GM12878 (cell line): ENCODE measurements around the gene TNFSF15. TPM values are rescaled to one million over a fixed set of nuclear protein-coding genes. Genes with fewer than 3 reads are reported as not detected.

Experiments used
- ATAC-seq: fragments of 200-7000 bp; cut with Tn5 transposase; 3 replicates; pipeline ENCODE4 v1.9.1; 2020; ENCODE audit warnings: mild to moderate bottlenecking, moderate library complexity
- BruUV-seq: library from RNA; stranded (reverse); fragments of 400-500 nt; replicated peaks from 2 replicates; lab custom pipeline; 2021; lab: Mats Ljungman, UMichigan
- CTCF ChIA-PET: fragments of 300-600 bp; sonication (Branson Sonifier 250); formaldehyde crosslinking; extraction: SDS; loops from one replicate; lab custom pipeline; 2021; ENCODE audit warnings: inconsistent platforms; lab: Yijun Ruan, JAX
- POLR2A ChIA-PET: fragments of 350-600 bp; formaldehyde crosslinking; extraction: SDS; loops from one replicate; lab custom pipeline; 2021; ENCODE audit warnings: inconsistent platforms; lab: Charles Lee
- RAD21 ChIA-PET: fragments of 300-600 bp; sonication (Branson Sonifier 250); formaldehyde crosslinking; loops from one replicate; lab custom pipeline; 2023; ENCODE audit warnings: antibody characterized with exemption; ENCODE audit not compliant: unreplicated experiment; lab: Charles Lee
- SMC1A ChIA-PET: fragments of 300-600 bp; sonication (Branson Sonifier 250); formaldehyde crosslinking; loops from one replicate; lab custom pipeline; 2023; ENCODE audit not compliant: unreplicated experiment, uncharacterized antibody; lab: Charles Lee
- DNase-seq: peaks from one replicate; pipeline ENCODE4 v3.0.0-alpha.2; 2011; ENCODE audit warnings: low read depth, low spot score
- FAIRE-seq: peaks from 3 replicates; lab custom pipeline; 2011; peaks lifted over from hg19 to GRCh38; lab: Jason Lieb, UNC
- H2AFZ ChIP-seq: 2 replicates; pipeline ENCODE4 v1.6.0; 2011; ENCODE audit warnings: low read depth, low read length, control low read depth; ENCODE audit not compliant: control insufficient read depth
- H3K27ac ChIP-seq: 2 replicates; pipeline ENCODE4 v1.5.1; 2011; ENCODE audit warnings: control low read depth; ENCODE audit not compliant: control insufficient read depth, insufficient read depth
- H3K27me3 ChIP-seq, 2 experiments: replicated peaks in 1 of 2; 2 replicates each; pipeline versions ENCODE4 v1.6.0 to v1.6.1; 2011; ENCODE audit warnings: low read length in 1 of 2; ENCODE audit not compliant: control insufficient read depth in 2 of 2, insufficient read depth in 2 of 2
- H3K36me3 ChIP-seq, 2 experiments: 2 replicates each; pipeline ENCODE4 v1.5.1; 2011; ENCODE audit warnings: low read length in 1 of 2; ENCODE audit not compliant: control insufficient read depth in 2 of 2, insufficient read depth in 2 of 2
- H3K4me1 ChIP-seq: 2 replicates; pipeline ENCODE4 v1.6.1; 2011; ENCODE audit warnings: mild to moderate bottlenecking, low read length, moderate library complexity, mixed read lengths; ENCODE audit not compliant: control insufficient read depth, insufficient read depth
- H3K4me2 ChIP-seq: 2 replicates; pipeline ENCODE4 v1.6.0; 2011; ENCODE audit warnings: control low read depth; ENCODE audit not compliant: control insufficient read depth, insufficient read depth
- H3K4me3 ChIP-seq: fragments of 200-600 bp; sonication (generic); 2 replicates; pipeline ENCODE4 v1.5.1; 2016
- H3K79me2 ChIP-seq: 2 replicates; pipeline ENCODE4 v1.6.0; 2011; ENCODE audit warnings: low read length; ENCODE audit not compliant: control insufficient read depth, insufficient read depth
- H3K9ac ChIP-seq: 2 replicates; pipeline ENCODE4 v1.8.0; 2011; ENCODE audit warnings: low read length, control low read depth, mixed read lengths; ENCODE audit not compliant: control insufficient read depth, insufficient read depth
- H3K9me3 ChIP-seq: replicated peaks from 3 replicates; pipeline ENCODE4 v1.5.1; 2011; ENCODE audit warnings: mild to moderate bottlenecking, low read length; ENCODE audit not compliant: control insufficient read depth, insufficient read depth
- H4K20me1 ChIP-seq: 2 replicates; pipeline ENCODE4 v1.6.0; 2011; ENCODE audit not compliant: control insufficient read depth, insufficient read depth
- CBX5 ChIP-seq: sonication (generic); IDR thresholded peaks from 2 replicates; pipeline ENCODE4 v1.6.1; 2016; ENCODE audit warnings: low read depth, moderate library complexity, mild to moderate bottlenecking, inconsistent platforms
- IKZF2 ChIP-seq, 2 experiments: fragments of 450-650 bp; IDR thresholded peaks; 2 replicates each; pipeline ENCODE4 v1.6.1; 2017; ENCODE audit warnings: mild to moderate bottlenecking in 2 of 2, moderate library complexity in 2 of 2
- KLF5 ChIP-seq: fragments of 450-650 bp; IDR thresholded peaks from 2 replicates; pipeline ENCODE4 v1.6.1; 2014; ENCODE audit warnings: mild to moderate bottlenecking; ENCODE audit not compliant: partially characterized antibody
- MEF2A ChIP-seq: IDR thresholded peaks from 2 replicates; pipeline ENCODE4 v1.6.1; 2011; ENCODE audit warnings: low read depth, mild to moderate bottlenecking, low read length, moderate library complexity; ENCODE audit not compliant: insufficient read depth
- RBBP5 ChIP-seq: fragments of 200-600 bp; sonication (generic); conservative IDR thresholded peaks from 2 replicates; pipeline ENCODE4 v1.6.1; 2016
- SPI1 ChIP-seq: IDR thresholded peaks from 2 replicates; pipeline ENCODE4 v1.6.1; 2011; ENCODE audit warnings: low read depth, mild to moderate bottlenecking, low read length, moderate library complexity, borderline replicate concordance; ENCODE audit not compliant: insufficient read depth
- ZBED1 ChIP-seq: IDR thresholded peaks from 2 replicates; pipeline ENCODE4 v1.6.1; 2016; ENCODE audit warnings: borderline replicate concordance
- in situ Hi-C: fragments of 300-500 bp; cut with MboI; formaldehyde crosslinking; loops from 9 replicates; pipeline ENCODE4 v1.14.3; 2018; ENCODE audit warnings: mixed read lengths
- intact Hi-C: fragments of 100-400 bp; cut with micrococcal nuclease; formaldehyde crosslinking; loops from one replicate; pipeline ENCODE4 v1.14.2; 2022; ENCODE audit not compliant: unreplicated experiment
- polyA plus RNA-seq, 11 experiments: library from polyadenylated mRNA; depleted of rRNA in 4 of 11; unstranded in 6 of 11; stranded (reverse) in 5 of 11; fragments of >200 nt; fragmentation: Nextera tagmentation in 4 of 11; fragmentation: Illumina TruSeq in 1 of 11; extraction: Ambion mirVana in 4 of 11; extraction: Trizol in 1 of 11; gene quantifications; 1 replicate in 1 of 11; 2 replicates in 10 of 11; pipeline versions ENCODE4 v1.2.1 to v1.2.3, GENCODE V29; 2011 to 2016; ENCODE audit warnings: inconsistent platforms in 2 of 11, missing spikeins in 2 of 11, low read depth in 1 of 11
- total RNA-seq, 4 experiments: library from RNA; depleted of rRNA in 3 of 4; stranded (reverse); fragments of >200 nt in 3 of 4; fragmentation: Illumina TruSeq in 1 of 4; extraction: Trizol in 1 of 4; gene quantifications; 2 replicates each; pipeline versions ENCODE4 v1.2.1 to v1.2.3, GENCODE V29; 2013 to 2021
- TF ChIP-seq, protein P1 (sequence below): fragments of 150-350 bp; IDR thresholded peaks from 2 replicates; pipeline ENCODE4 v1.6.1; 2014; ENCODE audit warnings: mild to moderate bottlenecking, low read depth, low read length
- TF ChIP-seq, protein P2 (sequence below): IDR thresholded peaks from 2 replicates; pipeline ENCODE4 v1.6.1; 2011; ENCODE audit warnings: low read depth, low read length, improper control_type of control experiment, borderline replicate concordance
- TF ChIP-seq, protein P3 (sequence below): IDR thresholded peaks from 2 replicates; pipeline ENCODE4 v1.6.1; 2012; ENCODE audit warnings: improper control_type of control experiment, low read depth, low read length; ENCODE audit not compliant: insufficient replicate concordance
- TF ChIP-seq, protein P4 (sequence below): fragments of 450-650 bp; formaldehyde crosslinking; IDR thresholded peaks from 2 replicates; pipeline ENCODE4 v1.4.0; 2020; ENCODE audit warnings: mild to moderate bottlenecking, moderate library complexity

The TNFSF15 gene
- total and polyA plus RNA-seq, 10 of the 15 experiments (the other 5 are each of a cell fraction or from before 2014, with no cell fraction given) = 0.03 TPM; not detected in 9

DNA sequence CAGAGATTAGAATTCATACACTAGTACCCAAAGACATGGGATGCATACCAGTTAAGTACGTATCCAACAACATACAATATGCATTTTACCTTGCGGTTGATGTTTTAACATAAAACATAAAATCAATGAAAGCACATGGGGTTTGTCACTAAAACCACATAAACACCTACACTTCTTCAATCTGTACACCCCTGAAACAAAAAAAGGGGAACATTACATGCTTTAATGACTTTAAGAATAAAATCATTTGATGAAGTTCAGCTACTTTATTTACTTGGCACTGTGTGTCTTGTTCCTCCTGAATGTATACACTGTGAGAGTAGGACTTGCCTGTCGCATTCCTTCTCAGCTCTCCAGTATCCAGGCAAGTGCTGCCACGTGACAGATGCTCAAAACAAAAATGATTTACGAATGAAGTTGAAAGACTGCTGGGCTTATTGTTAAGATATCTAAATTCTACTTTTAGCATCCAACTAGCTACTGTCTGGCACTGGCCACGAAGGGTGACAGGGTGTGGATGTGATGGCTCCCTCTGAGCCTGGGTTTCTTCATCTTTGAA lies 21.0 kb downstream of the TNFSF15 start (continued):
- TF ChIP-seq, protein P1, sequence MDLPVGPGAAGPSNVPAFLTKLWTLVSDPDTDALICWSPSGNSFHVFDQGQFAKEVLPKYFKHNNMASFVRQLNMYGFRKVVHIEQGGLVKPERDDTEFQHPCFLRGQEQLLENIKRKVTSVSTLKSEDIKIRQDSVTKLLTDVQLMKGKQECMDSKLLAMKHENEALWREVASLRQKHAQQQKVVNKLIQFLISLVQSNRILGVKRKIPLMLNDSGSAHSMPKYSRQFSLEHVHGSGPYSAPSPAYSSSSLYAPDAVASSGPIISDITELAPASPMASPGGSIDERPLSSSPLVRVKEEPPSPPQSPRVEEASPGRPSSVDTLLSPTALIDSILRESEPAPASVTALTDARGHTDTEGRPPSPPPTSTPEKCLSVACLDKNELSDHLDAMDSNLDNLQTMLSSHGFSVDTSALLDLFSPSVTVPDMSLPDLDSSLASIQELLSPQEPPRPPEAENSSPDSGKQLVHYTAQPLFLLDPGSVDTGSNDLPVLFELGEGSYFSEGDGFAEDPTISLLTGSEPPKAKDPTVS = no peak
- TF ChIP-seq SPI1 (no peak), MEF2A (no peak), IKZF2 (IDR thresholded peaks at IDR 0.05) (no peak), CBX5 (no peak)
- TF ChIP-seq, protein P2, sequence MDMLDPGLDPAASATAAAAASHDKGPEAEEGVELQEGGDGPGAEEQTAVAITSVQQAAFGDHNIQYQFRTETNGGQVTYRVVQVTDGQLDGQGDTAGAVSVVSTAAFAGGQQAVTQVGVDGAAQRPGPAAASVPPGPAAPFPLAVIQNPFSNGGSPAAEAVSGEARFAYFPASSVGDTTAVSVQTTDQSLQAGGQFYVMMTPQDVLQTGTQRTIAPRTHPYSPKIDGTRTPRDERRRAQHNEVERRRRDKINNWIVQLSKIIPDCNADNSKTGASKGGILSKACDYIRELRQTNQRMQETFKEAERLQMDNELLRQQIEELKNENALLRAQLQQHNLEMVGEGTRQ = no peak
- TF ChIP-seq, all 136 proteins: peak for 0

DNA sequence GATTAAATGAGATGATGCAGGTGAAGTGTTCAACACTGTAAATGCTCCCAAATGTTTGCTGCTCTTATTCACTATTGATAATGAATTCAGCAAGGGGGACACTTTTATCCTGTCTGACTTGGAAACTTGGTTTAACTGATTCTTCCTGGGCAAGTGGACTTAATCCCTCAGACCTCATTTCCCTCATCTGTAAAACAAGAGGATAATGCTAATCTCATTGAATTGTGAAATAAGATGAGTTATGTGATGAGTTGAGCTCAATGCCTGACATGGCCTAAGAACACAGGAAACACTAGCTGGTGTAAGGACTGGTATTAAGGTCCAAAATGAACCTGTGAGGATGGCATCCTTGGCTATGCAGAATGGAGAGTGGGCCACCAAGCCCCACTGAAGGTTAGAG lies 23.3 kb downstream of the TNFSF15 start:
- SMC1A ChIA-PET = interaction anchor here (0.7 to 1.0 kb wide), 2 partner anchors 8 to 37 kb away, joined by 3 read pairs; no protein-coding TSS in a partner anchor
- no peak for TF ChIP-seq KLF5
- TF ChIP-seq ZBED1 = no peak
- TF ChIP-seq, protein P3, sequence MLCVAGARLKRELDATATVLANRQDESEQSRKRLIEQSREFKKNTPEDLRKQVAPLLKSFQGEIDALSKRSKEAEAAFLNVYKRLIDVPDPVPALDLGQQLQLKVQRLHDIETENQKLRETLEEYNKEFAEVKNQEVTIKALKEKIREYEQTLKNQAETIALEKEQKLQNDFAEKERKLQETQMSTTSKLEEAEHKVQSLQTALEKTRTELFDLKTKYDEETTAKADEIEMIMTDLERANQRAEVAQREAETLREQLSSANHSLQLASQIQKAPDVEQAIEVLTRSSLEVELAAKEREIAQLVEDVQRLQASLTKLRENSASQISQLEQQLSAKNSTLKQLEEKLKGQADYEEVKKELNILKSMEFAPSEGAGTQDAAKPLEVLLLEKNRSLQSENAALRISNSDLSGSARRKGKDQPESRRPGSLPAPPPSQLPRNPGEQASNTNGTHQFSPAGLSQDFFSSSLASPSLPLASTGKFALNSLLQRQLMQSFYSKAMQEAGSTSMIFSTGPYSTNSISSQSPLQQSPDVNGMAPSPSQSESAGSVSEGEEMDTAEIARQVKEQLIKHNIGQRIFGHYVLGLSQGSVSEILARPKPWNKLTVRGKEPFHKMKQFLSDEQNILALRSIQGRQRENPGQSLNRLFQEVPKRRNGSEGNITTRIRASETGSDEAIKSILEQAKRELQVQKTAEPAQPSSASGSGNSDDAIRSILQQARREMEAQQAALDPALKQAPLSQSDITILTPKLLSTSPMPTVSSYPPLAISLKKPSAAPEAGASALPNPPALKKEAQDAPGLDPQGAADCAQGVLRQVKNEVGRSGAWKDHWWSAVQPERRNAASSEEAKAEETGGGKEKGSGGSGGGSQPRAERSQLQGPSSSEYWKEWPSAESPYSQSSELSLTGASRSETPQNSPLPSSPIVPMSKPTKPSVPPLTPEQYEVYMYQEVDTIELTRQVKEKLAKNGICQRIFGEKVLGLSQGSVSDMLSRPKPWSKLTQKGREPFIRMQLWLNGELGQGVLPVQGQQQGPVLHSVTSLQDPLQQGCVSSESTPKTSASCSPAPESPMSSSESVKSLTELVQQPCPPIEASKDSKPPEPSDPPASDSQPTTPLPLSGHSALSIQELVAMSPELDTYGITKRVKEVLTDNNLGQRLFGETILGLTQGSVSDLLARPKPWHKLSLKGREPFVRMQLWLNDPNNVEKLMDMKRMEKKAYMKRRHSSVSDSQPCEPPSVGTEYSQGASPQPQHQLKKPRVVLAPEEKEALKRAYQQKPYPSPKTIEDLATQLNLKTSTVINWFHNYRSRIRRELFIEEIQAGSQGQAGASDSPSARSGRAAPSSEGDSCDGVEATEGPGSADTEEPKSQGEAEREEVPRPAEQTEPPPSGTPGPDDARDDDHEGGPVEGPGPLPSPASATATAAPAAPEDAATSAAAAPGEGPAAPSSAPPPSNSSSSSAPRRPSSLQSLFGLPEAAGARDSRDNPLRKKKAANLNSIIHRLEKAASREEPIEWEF = no peak
- TF ChIP-seq RBBP5 = no peak
- TF ChIP-seq, protein P4, sequence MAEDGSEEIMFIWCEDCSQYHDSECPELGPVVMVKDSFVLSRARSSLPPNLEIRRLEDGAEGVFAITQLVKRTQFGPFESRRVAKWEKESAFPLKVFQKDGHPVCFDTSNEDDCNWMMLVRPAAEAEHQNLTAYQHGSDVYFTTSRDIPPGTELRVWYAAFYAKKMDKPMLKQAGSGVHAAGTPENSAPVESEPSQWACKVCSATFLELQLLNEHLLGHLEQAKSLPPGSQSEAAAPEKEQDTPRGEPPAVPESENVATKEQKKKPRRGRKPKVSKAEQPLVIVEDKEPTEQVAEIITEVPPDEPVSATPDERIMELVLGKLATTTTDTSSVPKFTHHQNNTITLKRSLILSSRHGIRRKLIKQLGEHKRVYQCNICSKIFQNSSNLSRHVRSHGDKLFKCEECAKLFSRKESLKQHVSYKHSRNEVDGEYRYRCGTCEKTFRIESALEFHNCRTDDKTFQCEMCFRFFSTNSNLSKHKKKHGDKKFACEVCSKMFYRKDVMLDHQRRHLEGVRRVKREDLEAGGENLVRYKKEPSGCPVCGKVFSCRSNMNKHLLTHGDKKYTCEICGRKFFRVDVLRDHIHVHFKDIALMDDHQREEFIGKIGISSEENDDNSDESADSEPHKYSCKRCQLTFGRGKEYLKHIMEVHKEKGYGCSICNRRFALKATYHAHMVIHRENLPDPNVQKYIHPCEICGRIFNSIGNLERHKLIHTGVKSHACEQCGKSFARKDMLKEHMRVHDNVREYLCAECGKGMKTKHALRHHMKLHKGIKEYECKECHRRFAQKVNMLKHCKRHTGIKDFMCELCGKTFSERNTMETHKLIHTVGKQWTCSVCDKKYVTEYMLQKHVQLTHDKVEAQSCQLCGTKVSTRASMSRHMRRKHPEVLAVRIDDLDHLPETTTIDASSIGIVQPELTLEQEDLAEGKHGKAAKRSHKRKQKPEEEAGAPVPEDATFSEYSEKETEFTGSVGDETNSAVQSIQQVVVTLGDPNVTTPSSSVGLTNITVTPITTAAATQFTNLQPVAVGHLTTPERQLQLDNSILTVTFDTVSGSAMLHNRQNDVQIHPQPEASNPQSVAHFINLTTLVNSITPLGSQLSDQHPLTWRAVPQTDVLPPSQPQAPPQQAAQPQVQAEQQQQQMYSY (CRISPR knock-in tag) = no peak

More for the DNA sequence above, 23.3 kb downstream of the TNFSF15 start:
- in situ Hi-C loops = no loop called here
- intact Hi-C loops = no loop called here
- no peak overlapping the region for H3K4me3 ChIP-seq
- H3K27ac ChIP-seq = no peak overlapping the region
- H3K27me3 ChIP-seq = peaks cover 0 to 2% of the 10 kb centered on the region in 2 experiments; a peak in 2 of 4 replicates
- no peaks in the 10 kb centered on the region for H3K79me2 ChIP-seq
- BruUV-seq = no TSS peak
- CTCF ChIA-PET = no interaction called here
- no peaks in the 10 kb centered on the region for H3K36me3 ChIP-seq
- no peak for ATAC-seq
- no peak overlapping the region for H3K9ac ChIP-seq
- H2AFZ ChIP-seq = no peak overlapping the region
- H3K4me1 ChIP-seq = no peaks in the 10 kb centered on the region
- no peak for DNase-seq
- H3K9me3 ChIP-seq = no peaks in the 10 kb centered on the region
- H3K4me2 ChIP-seq = no peak overlapping the region
- FAIRE-seq = no peak
- RAD21 ChIA-PET = interaction anchor here (0.8 kb wide), 1 partner anchor 232 kb away, joined by 4 read pairs; no protein-coding TSS in a partner anchor
- POLR2A ChIA-PET = no interaction called here
- no peaks in the 10 kb centered on the region for H4K20me1 ChIP-seq
